Heart left ventricle (tissue), 16 donors: ENCODE results near the gene ST6GALNAC4. TPM values are rescaled to one million over a fixed set of nuclear protein-coding genes. Genes with fewer than 3 reads are reported as not detected.

Experiments
- ATAC-seq, 4 donors: fragments of 200-7000 bp; cut with Tn5 transposase; one replicate each; pipeline ENCODE4 v1.9.1; 2020 to 2022; ENCODE audit warnings: moderate library complexity in 4 of 4, mild to moderate bottlenecking in 3 of 4, moderate number of reproducible peaks in 1 of 4
- DNase-seq, 5 donors: peaks; one replicate each; pipeline ENCODE4 v3.0.0-alpha.2; 2020
- H3K27ac ChIP-seq, 12 donors: fragments of 200-600 bp; sonication (generic) in 4 of 12; one replicate each; pipeline versions ENCODE4 v1.5.0 to v1.8.0; 2016 to 2022; ENCODE audit warnings: mild to moderate bottlenecking in 2 of 12
- H3K27me3 ChIP-seq, 9 donors: fragments of 200-600 bp; sonication (generic) in 2 of 9; one replicate each; pipeline versions ENCODE4 v1.5.1 to v1.8.0; 2016 to 2022; ENCODE audit warnings: mild to moderate bottlenecking in 3 of 9
- H3K36me3 ChIP-seq, 9 donors: fragments of 200-600 bp; sonication (generic) in 2 of 9; one replicate each; pipeline versions ENCODE4 v1.5.0 to v1.8.0; 2018 to 2022; ENCODE audit warnings: mild to moderate bottlenecking in 2 of 9
- H3K4me1 ChIP-seq, 12 donors: fragments of 200-600 bp; sonication (generic) in 4 of 12; one replicate each; pipeline versions ENCODE4 v1.5.0 to v1.8.0; 2016 to 2022; ENCODE audit warnings: mild to moderate bottlenecking in 3 of 12
- H3K4me3 ChIP-seq, 12 donors: fragments of 200-600 bp; sonication (generic) in 4 of 12; one replicate each; pipeline versions ENCODE4 v1.5.0 to v1.8.0; 2017 to 2022; ENCODE audit warnings: mild to moderate bottlenecking in 9 of 12, moderate library complexity in 4 of 12
- H3K9me3 ChIP-seq, 12 donors: fragments of 200-600 bp; sonication (generic) in 4 of 12; one replicate each; pipeline versions ENCODE4 v1.5.0 to v1.8.0; 2016 to 2022; ENCODE audit warnings: mild to moderate bottlenecking in 1 of 12
- CTCF ChIP-seq, 12 donors: fragments of 200-600 bp; sonication (generic) in 4 of 12; IDR thresholded peaks; one replicate each; pipeline versions ENCODE4 v1.5.0 to v1.8.0; 2018 to 2022; ENCODE audit warnings: antibody characterized with exemption in 12 of 12, mild to moderate bottlenecking in 5 of 12
- POLR2A ChIP-seq, 2 donors: fragments of 450-650 bp; IDR thresholded peaks; one replicate each; pipeline ENCODE4 v1.6.1; 2017; ENCODE audit warnings: antibody characterized with exemption in 2 of 2, mild to moderate bottlenecking in 2 of 2, moderate library complexity in 2 of 2
- WGBS, 4 donors: extraction: QIAGEN DNeasy Blood & Tissue Kit in 2 of 4; methylation state at CpG; one replicate each; pipeline versions ENCODE4 v1.1.5 to v1.1.7; 2013 to 2018; 5-methylcytosine and 5-hydroxymethylcytosine counted together
- intact Hi-C, 10 donors: fragments of 100-400 bp; cut with DNase I; formaldehyde crosslinking; loops; one replicate each; pipeline versions ENCODE4 v1.11.1 to v1.14.2; 2022
- polyA plus RNA-seq, 2 donors: library from polyadenylated mRNA; stranded (reverse); fragments of 200-250 nt; gene quantifications; one replicate each; pipeline ENCODE4 v1.2.3, GENCODE V29; 2013
- total RNA-seq, 9 donors: library from RNA; depleted of rRNA in 2 of 9; stranded (reverse); fragments of >200 nt in 2 of 9; fragmentation: NEBNext Ultra II Directional in 3 of 9; extraction: Animal tissue kit (Norgen Biotek cat#: 25700) in 3 of 9; gene quantifications; one replicate each; pipeline versions ENCODE4 v1.1.0 to v1.2.4, GENCODE V29; 2016 to 2023
- donor health status: ischemic (EF 13 %, LVEDD 7.1; RV severe dilation, severe dysfunction).
- donor health status: healthy with polysubstance abuse.
- donor health status: DM: no; HTN: yes; CAD: no.
- donor health status: DM: no; HTN: no; CAD: no.
- donor health status: ischemic (EF 25% LVEDD 6.9; RV normal size, moderate dysfunction).
- donor health status: ischemic (EF 25% LVEDD 5.7; RV mildly dilated, moderate dysfunction).
- donor health status: healthy.
- donor health status: DM: yes; HTN: yes; CAD: no.
- donor health status: ischemic (EF 35%, LVEDD 5.7; RV mildly dilated, moderate dysfunction).
- donor health status: nonischemic (EF 11% LVEDD 7.7; RV severe dilation, severe dysfunction).
- donor health status: DM: yes; HTN: yes; CAD: no.
- donor health status: PGD.
- donor health status: ischemic (EF 29% LVEDD 5.4; RV normal size, mild dysfunction).
- donor health status: nonischemic (EF 23%, LVEDD 6.1; RV moderate dilation, normal function).

ST6GALNAC4 gene
- total and polyA plus RNA-seq, 11 donors: 17.0 to 72.0 (median 42.6) TPM

DNA sequence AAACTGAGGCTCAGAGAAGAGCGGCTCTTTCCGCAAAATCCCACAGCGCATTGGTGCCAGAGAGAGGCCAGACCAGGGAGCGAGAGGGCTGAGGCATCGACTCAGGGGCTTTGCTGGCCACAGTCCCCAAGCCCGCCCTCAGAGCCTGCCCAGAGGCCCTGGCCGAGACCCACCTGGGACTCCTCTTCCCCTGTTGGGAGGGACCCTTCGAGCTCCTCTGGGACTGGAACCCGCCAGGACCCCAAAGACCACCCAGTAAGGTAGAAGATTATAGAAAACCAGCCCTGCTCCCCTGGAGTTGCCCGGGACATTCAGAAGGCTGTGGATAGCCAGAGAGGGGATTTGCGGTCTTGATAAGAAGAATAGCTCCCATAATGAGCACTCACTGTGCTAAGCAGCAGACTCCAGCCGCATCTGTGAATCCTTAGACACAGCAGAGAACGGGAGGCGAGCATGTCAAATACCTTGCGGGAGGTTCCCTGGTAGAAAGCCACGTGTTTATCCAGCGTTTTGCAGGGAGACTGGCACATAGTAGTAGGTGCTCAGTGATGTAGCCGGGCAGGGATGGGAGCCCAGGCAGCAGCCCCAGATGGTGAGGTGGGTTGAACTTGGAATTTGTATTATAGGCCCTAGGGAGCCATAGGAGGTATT is 38.7 kb downstream of the ST6GALNAC4 start:
- peak in 1 of 5 donors; percentile 29 for DNase-seq
- Histone ChIP-seq H3K4me1 (peaks cover 3 to 62% (median 44%) of the 10 kb centered on the region in 12 donors), H3K27ac (peak overlapping the region in 11 of 12 donors; percentile 64 to 98 (median 93)), H3K4me3 (peak overlapping the region; percentile 55 to 94 (median 66)), H3K36me3 (peaks cover 0 to 6% (median 0%) of the 10 kb centered on the region in 9 donors), H3K27me3 (no peaks in the 10 kb centered on the region), H3K9me3 (no peaks in the 10 kb centered on the region)
- WGBS, 4 donors: 34 to 55% (median 38%) methylated on average over 10 to 18 of the region's 18 CpGs
- TF ChIP-seq POLR2A (IDR thresholded peaks at IDR 0.05): no peak
- no peak for TF ChIP-seq CTCF (IDR thresholded peaks at IDR 0.05)
- intact Hi-C loops: loop anchor here in 1 of 10 donors (5.0 kb wide), 1 partner anchor 76 kb away; the partner anchor contains the start of gene FPGS
- ATAC-seq: no peak

- no peaks in the 10 kb centered on the region for H3K27me3 ChIP-seq
- intact Hi-C loops: loop anchor here in 1 of 10 donors (5.0 kb wide), 1 partner anchor 75 kb away; the partner anchor contains the start of gene FPGS
- peaks cover 3 to 63% (median 43%) of the 10 kb centered on the region in 12 donors for H3K4me1 ChIP-seq
- peak; percentile 88 to 93 (median 89) for DNase-seq
- H3K27ac ChIP-seq: peak within 1 kb of the TSS; percentile 64 to 98 (median 92)
- H3K4me3 ChIP-seq: peak within 1 kb of the TSS; percentile 55 to 94 (median 66)
- no peaks in the 10 kb centered on the region for H3K9me3 ChIP-seq
- WGBS, 4 donors: 1% methylated on average over 41 to 44 of the region's 44 CpGs; no CpG with 5 or more reads in 1 of the 4 donors
- peak; percentile 14 to 81 (median 76) for ATAC-seq
- TF ChIP-seq POLR2A (IDR thresholded peaks at IDR 0.05) (peak in 1 of 2 donors; percentile 83), CTCF (IDR thresholded peaks at IDR 0.05) (peak in 1 of 12 donors; percentile 10)
- H3K36me3 ChIP-seq: peaks cover 0 to 11% (median 5%) of the 10 kb centered on the region in 9 donors
These were observed 39.3 kb downstream of the ST6GALNAC4 start, which contains the start of gene AK1 for GRCh38 chr9:127877566-127877998. AK1 (minus strand) TSS chr9:127877675; CDS start chr9:127874617, 3,058 bp downstream.

DNA sequence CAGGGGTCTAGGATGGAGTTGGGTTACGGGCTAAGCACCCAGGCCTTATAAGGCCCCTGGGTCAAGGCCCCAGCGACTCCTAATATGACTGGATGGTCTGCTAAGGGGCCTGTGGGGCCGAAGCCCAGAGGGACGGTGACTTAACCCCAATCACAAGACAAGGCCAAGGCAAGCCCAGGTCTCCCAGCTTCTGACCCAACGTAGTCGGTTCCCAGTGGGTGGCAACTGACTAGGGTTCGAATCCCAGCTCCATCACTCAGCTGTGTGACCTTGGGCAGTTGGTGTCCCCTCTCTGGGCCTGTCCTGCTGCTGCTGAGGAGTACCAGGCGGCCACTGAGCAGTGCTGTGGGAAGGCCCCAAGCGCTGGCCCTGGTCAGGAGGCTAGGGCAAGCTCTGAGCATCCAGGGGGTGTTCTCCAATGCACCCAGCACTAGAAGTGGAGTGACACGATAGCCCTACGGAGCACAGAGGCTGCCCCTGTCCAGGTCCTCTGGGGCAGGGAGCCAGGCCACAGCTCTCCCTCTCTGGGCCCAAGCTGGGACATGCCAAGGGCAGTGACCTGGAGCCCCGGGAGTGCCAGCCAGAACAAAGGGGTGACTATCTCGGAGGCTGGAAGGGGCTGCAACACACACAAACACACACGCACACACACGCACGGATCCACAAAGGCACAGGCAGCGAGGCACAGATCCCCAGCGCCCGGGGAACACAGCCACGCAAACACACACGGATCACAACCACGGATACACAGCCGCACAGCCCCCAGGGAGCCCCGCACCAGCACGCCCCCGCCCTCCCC is 39.9 kb downstream of the ST6GALNAC4 start:
- Histone ChIP-seq H3K27me3 (no peaks in the 10 kb centered on the region), H3K9me3 (no peaks in the 10 kb centered on the region), H3K4me1 (peaks cover 3 to 60% (median 40%) of the 10 kb centered on the region in 12 donors), H3K27ac (peak overlapping the region; percentile 64 to 98 (median 92)), H3K36me3 (peaks cover 0 to 17% (median 10%) of the 10 kb centered on the region in 9 donors), H3K4me3 (peak overlapping the region; percentile 55 to 94 (median 66))
- intact Hi-C loops: loop anchor here in 1 of 10 donors (5.0 kb wide), 1 partner anchor 75 kb away; the partner anchor contains the start of gene FPGS
- ATAC-seq (peak; percentile 20 to 49 (median 38)), DNase-seq (peak in 4 of 5 donors; percentile 44 to 80 (median 58))
- TF ChIP-seq CTCF (IDR thresholded peaks at IDR 0.05): no peak
- WGBS, 4 donors: 13 to 46% (median 21%) methylated on average over 9 to 26 of the region's 26 CpGs
